Spleen (tissue), 11 donors: ENCODE measurements around the gene RPP21. TPM values are rescaled to one million over a fixed set of nuclear protein-coding genes. Genes with fewer than 3 reads are reported as not detected.
"Not testable (repeated sequence)": the region's sequence is repeated elsewhere in the genome, so short reads cannot be mapped to it uniquely, and the experiment has no call there.

Source experiments
- DNase-seq: peaks from one replicate; pipeline ENCODE4 v3.0.0-alpha.2; 2020
- H3K27ac ChIP-seq, 8 donors: fragments of 200-600 bp; sonication (generic) in 7 of 8; 1 replicate in 4 of 8; 2 replicates in 4 of 8; pipeline versions ENCODE4 v1.5.0 to v1.8.0; 2016 to 2021; ENCODE audit warnings: inconsistent platforms in 4 of 8, mild to moderate bottlenecking in 4 of 8, moderate library complexity in 1 of 8
- H3K27me3 ChIP-seq, 7 donors: fragments of 200-600 bp; sonication (generic) in 6 of 7; replicated peaks in 1 of 7; 1 replicate in 4 of 7; 2 replicates in 3 of 7; pipeline versions ENCODE4 v1.5.0 to v1.8.0; 2016 to 2021; ENCODE audit warnings: inconsistent platforms in 3 of 7, mild to moderate bottlenecking in 1 of 7
- H3K36me3 ChIP-seq, 6 donors: fragments of 200-600 bp; sonication (generic) in 5 of 6; 1 replicate in 4 of 6; 2 replicates in 2 of 6; pipeline versions ENCODE4 v1.5.0 to v1.8.0; 2016 to 2021; ENCODE audit warnings: inconsistent platforms in 2 of 6
- H3K4me1 ChIP-seq, 6 donors: fragments of 200-600 bp; sonication (generic) in 5 of 6; 1 replicate in 3 of 6; 2 replicates in 3 of 6; pipeline versions ENCODE4 v1.5.0 to v1.8.0; 2016 to 2021; ENCODE audit warnings: inconsistent platforms in 3 of 6
- H3K4me3 ChIP-seq, 8 donors: fragments of 200-600 bp; sonication (generic) in 7 of 8; 1 replicate in 4 of 8; 2 replicates in 4 of 8; pipeline versions ENCODE4 v1.5.0 to v1.8.0; 2016 to 2021; ENCODE audit warnings: inconsistent platforms in 4 of 8, mild to moderate bottlenecking in 4 of 8, moderate library complexity in 2 of 8
- H3K9me3 ChIP-seq, 8 donors: fragments of 200-600 bp; sonication (generic) in 7 of 8; 1 replicate in 4 of 8; 2 replicates in 4 of 8; pipeline versions ENCODE4 v1.5.0 to v1.8.0; 2016 to 2021; ENCODE audit warnings: inconsistent platforms in 4 of 8
- CTCF ChIP-seq, 11 experiments: fragments of 200-600 bp in 7 of 11; fragments of 450-650 bp in 4 of 11; sonication (generic) in 4 of 11; IDR thresholded peaks in 8 of 11; conservative IDR thresholded peaks in 3 of 11; 1 replicate in 7 of 11; 2 replicates in 4 of 11; pipeline versions ENCODE4 v1.4.0 to v1.8.0; 2016 to 2021; ENCODE audit warnings: antibody characterized with exemption in 11 of 11, inconsistent platforms in 4 of 11, mild to moderate bottlenecking in 1 of 11
- POLR2A ChIP-seq, 3 donors: fragments of 450-650 bp; IDR thresholded peaks; one replicate each; pipeline ENCODE4 v1.5.1; 2017; ENCODE audit warnings: antibody characterized with exemption in 3 of 3, mild to moderate bottlenecking in 1 of 3
- POLR2AphosphoS5 ChIP-seq, 3 donors: sonication (generic); formaldehyde crosslinking; IDR thresholded peaks; one replicate each; pipeline ENCODE4 v1.5.1; 2017; ENCODE audit warnings: antibody characterized with exemption in 3 of 3
- WGBS, 5 donors: extraction: QIAGEN DNeasy Blood & Tissue Kit in 3 of 5; methylation state at CpG; one replicate each; pipeline versions ENCODE4 v1.1.5 to v1.1.7; 2013 to 2018; 5-methylcytosine and 5-hydroxymethylcytosine counted together
- intact Hi-C: fragments of 100-400 bp; cut with DNase I; formaldehyde crosslinking; loops from one replicate; pipeline ENCODE4 v1.15.0; 2023; ENCODE audit warnings: low total_unique reads
- polyA plus RNA-seq, 3 donors: library from polyadenylated mRNA; stranded (reverse); fragments of 200-250 nt; gene quantifications; one replicate each; pipeline ENCODE4 v1.2.1, GENCODE V29; 2013
- total RNA-seq, 7 donors: library from RNA; depleted of rRNA in 3 of 7; stranded (reverse); fragments of >200 nt in 3 of 7; fragmentation: NEBNext Ultra II Directional in 4 of 7; extraction: Animal tissue kit (Norgen Biotek cat#: 25700) in 4 of 7; gene quantifications; one replicate each; pipeline versions ENCODE4 v1.1.0 to v1.2.1, GENCODE V29; 2016 to 2021
- donor health status: healthy with polysubstance abuse.
- donor health status: DM: no; HTN: no; CAD: no; lungs with moderate emphysema.
- donor health status: DM: no; HTN: no; CAD: no.
- donor health status: Bipolar disorder and iron deficiency.
- donor health status: healthy.
- donor health status: DM: no; HTN: no; CAD: no.
- donor health status: DM: yes; HTN: yes; CAD: no.

RPP21 gene
- total and polyA plus RNA-seq, 10 donors: 24.3 to 87.8 (median 42.5) TPM

- Histone ChIP-seq H3K27me3 (peaks cover 0 to 68% (median 12%) of the 10 kb centered on the region in 7 donors), H3K4me3 (no peak overlapping the region), H3K4me1 (no peaks in the 10 kb centered on the region), H3K9me3 (peaks cover 0 to 13% (median 0%) of the 10 kb centered on the region in 8 donors), H3K36me3 (no peaks in the 10 kb centered on the region), H3K27ac (no peak overlapping the region)
- intact Hi-C loops: no loop called here
- TF ChIP-seq POLR2AphosphoS5 (IDR thresholded peaks at IDR 0.05) (no peak), CTCF (IDR thresholded peaks at IDR 0.05 in 8 of 11, conservative IDR thresholded peaks at IDR 0.05 in 3 of 11) (no peak), POLR2A (IDR thresholded peaks at IDR 0.05) (no peak)
- no peak for DNase-seq
- WGBS, 5 donors: 78 to 90% (median 84%) methylated on average over 2 of the region's 2 CpGs
Measured at GRCh38 chr6:30364591-30364990, 19.6 kb downstream of the RPP21 start.

- peaks cover 0 to 47% (median 5%) of the 10 kb centered on the region in 7 donors for H3K27me3 ChIP-seq
- H3K9me3 ChIP-seq, H3K4me1 ChIP-seq, H3K36me3 ChIP-seq, H3K27ac ChIP-seq, intact Hi-C loops, DNase-seq, H3K4me3 ChIP-seq: not testable (repeated sequence)
- 27 to 46% (median 45%) methylated on average over 1 of the region's 1 CpG for WGBS, 5 donors
Measured at GRCh38 chr6:30369280-30369679, 24.3 kb downstream of the RPP21 start.

GRCh38 chr6:30378290-30378937, 33.5 kb downstream of the RPP21 start:
- no peak for TF ChIP-seq POLR2A (IDR thresholded peaks at IDR 0.05)
- TF ChIP-seq CTCF (IDR thresholded peaks at IDR 0.05 in 8 of 11, conservative IDR thresholded peaks at IDR 0.05 in 3 of 11): no peak
- TF ChIP-seq POLR2AphosphoS5 (IDR thresholded peaks at IDR 0.05): no peak
- 4 to 10% (median 7%) methylated on average over 1 of the region's 1 CpG for WGBS, 5 donors
- no peak for DNase-seq
- H3K4me3 ChIP-seq: no peak overlapping the region
- no peaks in the 10 kb centered on the region for H3K36me3 ChIP-seq
- H3K27me3 ChIP-seq: peaks cover 0 to 57% (median 4%) of the 10 kb centered on the region in 7 donors
- intact Hi-C loops: no loop called here
- H3K9me3 ChIP-seq: no peaks in the 10 kb centered on the region
- H3K27ac ChIP-seq: no peak overlapping the region
- H3K4me1 ChIP-seq: no peaks in the 10 kb centered on the region

- WGBS, 5 donors: 18 to 61% (median 43%) methylated on average over 4 to 5 of the region's 5 CpGs
- DNase-seq: no peak
- Histone ChIP-seq H3K27ac (no peak overlapping the region), H3K9me3 (no peaks in the 10 kb centered on the region), H3K36me3 (no peaks in the 10 kb centered on the region), H3K4me3 (no peak overlapping the region), H3K27me3 (peaks cover 0 to 69% (median 5%) of the 10 kb centered on the region in 7 donors), H3K4me1 (no peaks in the 10 kb centered on the region)
- intact Hi-C loops: no loop called here
- TF ChIP-seq POLR2AphosphoS5 (IDR thresholded peaks at IDR 0.05): no peak
- TF ChIP-seq CTCF (IDR thresholded peaks at IDR 0.05 in 8 of 11, conservative IDR thresholded peaks at IDR 0.05 in 3 of 11): no peak
- TF ChIP-seq POLR2A (IDR thresholded peaks at IDR 0.05): no peak
Measured at GRCh38 chr6:30380464-30380863, 35.5 kb downstream of the RPP21 start.
